Neural cell (in vitro differentiated cells): ENCODE data around the gene DMBT1. TPM values are rescaled to one million over a fixed set of nuclear protein-coding genes. Genes with fewer than 3 reads are reported as not detected.
"Not testable (repeated sequence)": the region's sequence is repeated elsewhere in the genome, so short reads cannot be mapped to it uniquely, and the experiment has no call there.

Experiments
- H2AFZ ChIP-seq: fragments of 200-600, 300-800 bp; sonication (generic), shearing (Covaris generic); 2 replicates; pipeline ENCODE4 v1.6.0; 2014; ENCODE audit warnings: low read depth, mild to moderate bottlenecking, antibody characterized with exemption, low read length, moderate library complexity
- H3F3A ChIP-seq: fragments of 200-600 bp; shearing (Covaris generic); 2 replicates; pipeline ENCODE4 v1.6.1; 2016; ENCODE audit warnings: mild to moderate bottlenecking, moderate library complexity, mixed read lengths, antibody characterized with exemption, low read length; ENCODE audit not compliant: insufficient read depth, poor library complexity, severe bottlenecking
- H3K27ac ChIP-seq: fragments of 200-600, 300-800 bp; sonication (generic), shearing (Covaris generic); 2 replicates; pipeline ENCODE4 v1.5.1; 2014; ENCODE audit warnings: mild to moderate bottlenecking, low read length, moderate library complexity
- H3K27me3 ChIP-seq: fragments of 300-800, 200-600 bp; sonication (generic), shearing (Covaris generic); 2 replicates; pipeline ENCODE4 v1.6.0; 2014; ENCODE audit warnings: mild to moderate bottlenecking, low read depth, low read length, moderate library complexity; ENCODE audit not compliant: insufficient read depth
- H3K36me3 ChIP-seq: fragments of 300-800, 200-600 bp; sonication (generic), shearing (Covaris generic); 2 replicates; pipeline ENCODE4 v1.5.1; 2014; ENCODE audit warnings: mild to moderate bottlenecking, antibody characterized with exemption, low read length, moderate library complexity; ENCODE audit not compliant: insufficient read depth
- H3K4me2 ChIP-seq: fragments of 300-800, 200-600 bp; sonication (generic), shearing (Covaris generic); 2 replicates; pipeline ENCODE4 v1.6.0; 2014; ENCODE audit warnings: mild to moderate bottlenecking, low read length
- H3K4me3 ChIP-seq: fragments of 300-800, 200-600 bp; sonication (generic), shearing (Covaris generic); 2 replicates; pipeline ENCODE4 v1.5.1; 2014; ENCODE audit warnings: mild to moderate bottlenecking, low read length, moderate library complexity
- H3K79me2 ChIP-seq: fragments of 200-600 bp; shearing (Covaris generic); replicated peaks from 2 replicates; pipeline ENCODE4 v1.6.0; 2014; ENCODE audit warnings: mild to moderate bottlenecking, low read length, moderate library complexity; ENCODE audit not compliant: insufficient read depth
- H3K9ac ChIP-seq: fragments of 300-800, 200-600 bp; sonication (generic), shearing (Covaris generic); 2 replicates; pipeline ENCODE4 v1.6.1; 2016; ENCODE audit warnings: mild to moderate bottlenecking, low read length, mixed read lengths
- H3K9me2 ChIP-seq: fragments of 200-600 bp; shearing (Covaris generic); 2 replicates; pipeline ENCODE4 v1.6.1; 2016; ENCODE audit warnings: mild to moderate bottlenecking, low read length, mixed read lengths; ENCODE audit not compliant: insufficient read depth
- H3K9me3 ChIP-seq: fragments of 200-600, 300-800 bp; sonication (generic), shearing (Covaris generic); 2 replicates; pipeline ENCODE4 v1.6.1; 2016; ENCODE audit warnings: mild to moderate bottlenecking, mixed run types, low read length, moderate library complexity, mixed read lengths
- H4K20me1 ChIP-seq: fragments of 200-600 bp; shearing (Covaris generic); 2 replicates; pipeline ENCODE4 v1.6.1; 2016; ENCODE audit warnings: mild to moderate bottlenecking, mixed run types; ENCODE audit not compliant: insufficient read depth
- EP300 ChIP-seq: fragments of 450-650 bp; conservative IDR thresholded peaks from 2 replicates; pipeline ENCODE4 v1.6.1; 2014; ENCODE audit warnings: antibody characterized with exemption, mild to moderate bottlenecking, moderate library complexity; ENCODE audit not compliant: poor library complexity, severe bottlenecking
- EZH2 ChIP-seq: fragments of 200-600, 300-800 bp; shearing (Covaris generic), sonication (generic); IDR thresholded peaks from 2 replicates; pipeline ENCODE4 v1.6.1; 2014; ENCODE audit warnings: antibody characterized with exemption, low read length, borderline replicate concordance, mild to moderate bottlenecking; ENCODE audit not compliant: insufficient read depth, poor library complexity, severe bottlenecking
- MXI1 ChIP-seq: fragments of 450-650 bp; conservative IDR thresholded peaks from 2 replicates; pipeline ENCODE4 v1.6.1; 2014; ENCODE audit warnings: antibody characterized with exemption, mild to moderate bottlenecking; ENCODE audit not compliant: poor library complexity, severe bottlenecking
- POLR2AphosphoS5 ChIP-seq: IDR thresholded peaks from 2 replicates; pipeline ENCODE4 v1.6.1; 2012
- RAD21 ChIP-seq: fragments of 450-650 bp; conservative IDR thresholded peaks from 2 replicates; pipeline ENCODE4 v1.6.1; 2014; ENCODE audit warnings: antibody characterized with exemption, mild to moderate bottlenecking, moderate library complexity
- SMC3 ChIP-seq: fragments of 450-650 bp; conservative IDR thresholded peaks from 2 replicates; pipeline ENCODE4 v1.6.1; 2014; ENCODE audit warnings: antibody characterized with exemption, mild to moderate bottlenecking, moderate library complexity; ENCODE audit not compliant: poor library complexity
- TAF1 ChIP-seq: IDR thresholded peaks from 2 replicates; pipeline ENCODE4 v1.6.1; 2012; ENCODE audit warnings: low read depth
- polyA plus RNA-seq: library from polyadenylated mRNA; depleted of rRNA; stranded (reverse); fragments of >200 nt; gene quantifications from 2 replicates; pipeline ENCODE4 v1.2.3, GENCODE V29; 2014
- TF ChIP-seq, protein P1 (sequence below): fragments of 450-650 bp; IDR thresholded peaks from 2 replicates; pipeline ENCODE4 v1.5.1; 2014; ENCODE audit warnings: antibody characterized with exemption, mild to moderate bottlenecking, moderate library complexity; ENCODE audit not compliant: poor library complexity, severe bottlenecking
- TF ChIP-seq, protein P2 (sequence below): IDR thresholded peaks from 2 replicates; pipeline ENCODE4 v1.6.1; 2012; ENCODE audit warnings: borderline replicate concordance

DMBT1 gene
- polyA plus RNA-seq, 1 donor from 2014 or later = not detected

DNA sequence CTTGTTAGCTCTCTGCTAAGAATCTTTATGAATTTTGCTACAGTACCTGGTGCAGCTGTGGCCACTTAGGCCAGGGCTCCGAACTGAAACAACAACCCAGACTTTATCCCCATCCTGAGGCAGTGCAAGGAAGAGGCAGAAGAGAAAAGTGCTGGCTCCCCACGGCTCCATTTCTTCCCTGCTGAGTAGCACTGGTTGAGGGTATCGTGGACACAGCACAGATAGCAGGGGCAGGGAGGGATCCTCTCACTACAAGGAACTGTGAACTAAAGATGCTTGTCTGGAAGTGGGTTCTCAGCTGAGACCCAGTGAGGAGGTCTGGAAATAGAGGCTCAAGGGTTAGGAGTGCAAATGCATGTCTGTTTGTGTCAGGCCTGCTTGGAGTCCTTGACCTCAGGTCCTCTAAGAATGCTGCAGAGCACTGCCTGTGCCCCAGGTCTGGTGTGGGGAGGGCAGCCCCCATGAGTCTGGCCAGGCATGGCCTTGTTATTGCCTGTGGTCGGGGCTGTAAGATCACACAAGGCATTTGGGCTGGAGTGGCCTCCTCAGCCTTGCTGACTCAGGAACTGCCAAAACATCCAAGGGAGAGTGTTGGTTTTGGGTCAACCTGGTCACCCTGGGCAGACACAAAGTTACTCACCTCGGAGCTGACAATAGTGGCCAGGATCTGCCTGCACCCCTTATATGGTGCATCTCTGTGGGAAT lies 58.1 kb downstream of the DMBT1 start:
- no peaks in the 10 kb centered on the region for H3K9me3 ChIP-seq
- H3K9me2 ChIP-seq = no peaks in the 10 kb centered on the region
- no peaks in the 10 kb centered on the region for H3K36me3 ChIP-seq
- H3K9ac ChIP-seq = no peak overlapping the region
- H3K4me2 ChIP-seq = no peak overlapping the region
- H3K79me2 ChIP-seq = no peaks in the 10 kb centered on the region
- TF ChIP-seq, protein P1, sequence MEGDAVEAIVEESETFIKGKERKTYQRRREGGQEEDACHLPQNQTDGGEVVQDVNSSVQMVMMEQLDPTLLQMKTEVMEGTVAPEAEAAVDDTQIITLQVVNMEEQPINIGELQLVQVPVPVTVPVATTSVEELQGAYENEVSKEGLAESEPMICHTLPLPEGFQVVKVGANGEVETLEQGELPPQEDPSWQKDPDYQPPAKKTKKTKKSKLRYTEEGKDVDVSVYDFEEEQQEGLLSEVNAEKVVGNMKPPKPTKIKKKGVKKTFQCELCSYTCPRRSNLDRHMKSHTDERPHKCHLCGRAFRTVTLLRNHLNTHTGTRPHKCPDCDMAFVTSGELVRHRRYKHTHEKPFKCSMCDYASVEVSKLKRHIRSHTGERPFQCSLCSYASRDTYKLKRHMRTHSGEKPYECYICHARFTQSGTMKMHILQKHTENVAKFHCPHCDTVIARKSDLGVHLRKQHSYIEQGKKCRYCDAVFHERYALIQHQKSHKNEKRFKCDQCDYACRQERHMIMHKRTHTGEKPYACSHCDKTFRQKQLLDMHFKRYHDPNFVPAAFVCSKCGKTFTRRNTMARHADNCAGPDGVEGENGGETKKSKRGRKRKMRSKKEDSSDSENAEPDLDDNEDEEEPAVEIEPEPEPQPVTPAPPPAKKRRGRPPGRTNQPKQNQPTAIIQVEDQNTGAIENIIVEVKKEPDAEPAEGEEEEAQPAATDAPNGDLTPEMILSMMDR = no peak
- TF ChIP-seq EZH2 (no peak), RAD21 (no peak), POLR2AphosphoS5 (no peak), MXI1 (no peak), SMC3 (no peak), EP300 (no peak), TAF1 (no peak)
- TF ChIP-seq, protein P2, sequence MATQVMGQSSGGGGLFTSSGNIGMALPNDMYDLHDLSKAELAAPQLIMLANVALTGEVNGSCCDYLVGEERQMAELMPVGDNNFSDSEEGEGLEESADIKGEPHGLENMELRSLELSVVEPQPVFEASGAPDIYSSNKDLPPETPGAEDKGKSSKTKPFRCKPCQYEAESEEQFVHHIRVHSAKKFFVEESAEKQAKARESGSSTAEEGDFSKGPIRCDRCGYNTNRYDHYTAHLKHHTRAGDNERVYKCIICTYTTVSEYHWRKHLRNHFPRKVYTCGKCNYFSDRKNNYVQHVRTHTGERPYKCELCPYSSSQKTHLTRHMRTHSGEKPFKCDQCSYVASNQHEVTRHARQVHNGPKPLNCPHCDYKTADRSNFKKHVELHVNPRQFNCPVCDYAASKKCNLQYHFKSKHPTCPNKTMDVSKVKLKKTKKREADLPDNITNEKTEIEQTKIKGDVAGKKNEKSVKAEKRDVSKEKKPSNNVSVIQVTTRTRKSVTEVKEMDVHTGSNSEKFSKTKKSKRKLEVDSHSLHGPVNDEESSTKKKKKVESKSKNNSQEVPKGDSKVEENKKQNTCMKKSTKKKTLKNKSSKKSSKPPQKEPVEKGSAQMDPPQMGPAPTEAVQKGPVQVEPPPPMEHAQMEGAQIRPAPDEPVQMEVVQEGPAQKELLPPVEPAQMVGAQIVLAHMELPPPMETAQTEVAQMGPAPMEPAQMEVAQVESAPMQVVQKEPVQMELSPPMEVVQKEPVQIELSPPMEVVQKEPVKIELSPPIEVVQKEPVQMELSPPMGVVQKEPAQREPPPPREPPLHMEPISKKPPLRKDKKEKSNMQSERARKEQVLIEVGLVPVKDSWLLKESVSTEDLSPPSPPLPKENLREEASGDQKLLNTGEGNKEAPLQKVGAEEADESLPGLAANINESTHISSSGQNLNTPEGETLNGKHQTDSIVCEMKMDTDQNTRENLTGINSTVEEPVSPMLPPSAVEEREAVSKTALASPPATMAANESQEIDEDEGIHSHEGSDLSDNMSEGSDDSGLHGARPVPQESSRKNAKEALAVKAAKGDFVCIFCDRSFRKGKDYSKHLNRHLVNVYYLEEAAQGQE = no peak
- no peaks in the 10 kb centered on the region for H3F3A ChIP-seq
- no peak overlapping the region for H3K4me3 ChIP-seq
- no peak overlapping the region for H3K27ac ChIP-seq
- H2AFZ ChIP-seq = no peak overlapping the region
- no peaks in the 10 kb centered on the region for H3K27me3 ChIP-seq
- H4K20me1 ChIP-seq = no peaks in the 10 kb centered on the region

DNA sequence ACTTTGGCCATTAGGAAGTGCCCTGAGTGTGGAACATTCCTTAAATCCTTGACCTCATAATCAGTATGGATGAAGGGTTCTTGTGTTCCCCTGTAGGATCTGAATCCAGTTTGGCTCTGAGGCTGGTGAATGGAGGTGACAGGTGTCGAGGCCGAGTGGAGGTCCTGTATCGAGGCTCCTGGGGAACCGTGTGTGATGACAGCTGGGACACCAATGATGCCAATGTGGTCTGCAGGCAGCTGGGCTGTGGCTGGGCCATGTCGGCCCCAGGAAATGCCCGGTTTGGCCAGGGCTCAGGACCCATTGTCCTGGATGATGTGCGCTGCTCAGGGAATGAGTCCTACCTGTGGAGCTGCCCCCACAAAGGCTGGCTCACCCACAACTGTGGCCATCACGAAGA lies 60.4 kb downstream of the DMBT1 start:
- not testable (repeated sequence) for H3K9me2 ChIP-seq, H3K27ac ChIP-seq, H2AFZ ChIP-seq, H3K36me3 ChIP-seq, H3F3A ChIP-seq, H3K9ac ChIP-seq, H4K20me1 ChIP-seq, H3K79me2 ChIP-seq, H3K4me3 ChIP-seq, H3K9me3 ChIP-seq, H3K27me3 ChIP-seq, H3K4me2 ChIP-seq

DNA sequence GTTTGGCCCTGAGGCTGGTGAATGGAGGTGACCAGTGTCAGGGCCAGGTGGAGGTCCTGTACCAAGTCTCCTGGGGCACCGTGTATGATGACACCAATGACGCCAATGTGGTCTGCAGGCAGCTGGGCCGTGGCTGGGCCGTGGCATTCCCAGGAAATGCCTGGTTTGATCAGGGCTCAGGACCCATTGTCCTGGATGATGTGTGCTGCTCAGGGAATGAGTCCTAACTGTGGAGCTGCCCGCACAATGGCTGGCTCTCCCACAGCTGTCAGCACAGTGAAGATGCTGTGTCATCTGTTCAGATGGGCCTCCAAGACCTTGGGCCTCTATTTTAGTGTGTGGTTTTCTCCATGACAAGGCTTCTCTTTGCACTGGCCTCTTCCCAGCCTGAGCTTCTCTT lies 64.0 kb downstream of the DMBT1 start:
- Histone ChIP-seq H3K79me2 (no peaks in the 10 kb centered on the region), H3K9me3 (no peaks in the 10 kb centered on the region)
- TF ChIP-seq MXI1 (no peak), TAF1 (no peak), SMC3 (no peak), EZH2 (no peak), POLR2AphosphoS5 (no peak), RAD21 (no peak), EP300 (no peak)
- TF ChIP-seq, protein P1 = no peak
- TF ChIP-seq, protein P2 = no peak

More for the DNA sequence above, 64.0 kb downstream of the DMBT1 start:
- Histone ChIP-seq H3K9me2 (no peaks in the 10 kb centered on the region), H2AFZ (no peak overlapping the region), H3F3A (no peaks in the 10 kb centered on the region), H3K36me3 (no peaks in the 10 kb centered on the region), H4K20me1 (no peaks in the 10 kb centered on the region), H3K4me2 (no peak overlapping the region), H3K27ac (no peak overlapping the region), H3K9ac (no peak overlapping the region), H3K4me3 (no peak overlapping the region), H3K27me3 (no peaks in the 10 kb centered on the region)
